ENCODE results near the gene PNMA6A.

DNA sequence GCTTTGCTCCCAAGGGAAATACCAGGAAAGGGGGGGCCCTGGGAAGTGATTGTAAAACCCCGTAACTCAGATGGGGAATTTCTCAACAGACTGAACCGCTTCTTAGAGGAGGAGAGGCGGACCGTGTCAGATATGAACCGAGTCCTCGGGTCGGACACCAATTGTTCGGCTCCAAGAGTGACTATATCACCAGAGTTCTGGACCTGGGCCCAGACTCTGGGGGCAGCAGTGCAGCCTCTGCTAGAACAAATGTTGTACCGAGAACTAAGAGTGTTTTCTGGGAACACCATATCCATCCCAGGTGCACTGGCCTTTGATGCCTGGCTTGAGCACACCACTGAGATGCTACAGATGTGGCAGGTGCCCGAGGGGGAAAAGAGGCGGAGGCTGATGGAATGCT, 15.0 kb upstream of the PNMA6A start:
- TF ChIP-seq, protein P1, sequence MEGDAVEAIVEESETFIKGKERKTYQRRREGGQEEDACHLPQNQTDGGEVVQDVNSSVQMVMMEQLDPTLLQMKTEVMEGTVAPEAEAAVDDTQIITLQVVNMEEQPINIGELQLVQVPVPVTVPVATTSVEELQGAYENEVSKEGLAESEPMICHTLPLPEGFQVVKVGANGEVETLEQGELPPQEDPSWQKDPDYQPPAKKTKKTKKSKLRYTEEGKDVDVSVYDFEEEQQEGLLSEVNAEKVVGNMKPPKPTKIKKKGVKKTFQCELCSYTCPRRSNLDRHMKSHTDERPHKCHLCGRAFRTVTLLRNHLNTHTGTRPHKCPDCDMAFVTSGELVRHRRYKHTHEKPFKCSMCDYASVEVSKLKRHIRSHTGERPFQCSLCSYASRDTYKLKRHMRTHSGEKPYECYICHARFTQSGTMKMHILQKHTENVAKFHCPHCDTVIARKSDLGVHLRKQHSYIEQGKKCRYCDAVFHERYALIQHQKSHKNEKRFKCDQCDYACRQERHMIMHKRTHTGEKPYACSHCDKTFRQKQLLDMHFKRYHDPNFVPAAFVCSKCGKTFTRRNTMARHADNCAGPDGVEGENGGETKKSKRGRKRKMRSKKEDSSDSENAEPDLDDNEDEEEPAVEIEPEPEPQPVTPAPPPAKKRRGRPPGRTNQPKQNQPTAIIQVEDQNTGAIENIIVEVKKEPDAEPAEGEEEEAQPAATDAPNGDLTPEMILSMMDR (IDR thresholded peaks at IDR 0.05 in 2 of 3, conservative IDR thresholded peaks at IDR 0.05 in 1 of 3; ENCODE audit: insufficient read depth in 2 of 3, low read depth in 1 of 3, low read length in 3 of 3) = no peak
- TF ChIP-seq FOXA1 (IDR thresholded peaks at IDR 0.05; ENCODE audit: borderline replicate concordance) (no peak), SNAPC5 (CRISPR knock-in tag; IDR thresholded peaks at IDR 0.05) (no peak), THRB (CRISPR knock-in tag; conservative IDR thresholded peaks at IDR 0.05) (no peak), FOXJ3 (CRISPR knock-in tag; IDR thresholded peaks at IDR 0.05) (no peak), NKRF (IDR thresholded peaks at IDR 0.05; ENCODE audit: borderline replicate concordance) (no peak), POLR2AphosphoS5 (IDR thresholded peaks at IDR 0.05; ENCODE audit: control insufficient read depth, insufficient read depth, low read depth, low read length) (no peak), JUN (IDR thresholded peaks at IDR 0.05; ENCODE audit: borderline replicate concordance, low read depth, low read length) (no peak), JUN (CRISPR knock-in tag; IDR thresholded peaks at IDR 0.05; ENCODE audit: borderline replicate concordance) (no peak), ZC3H4 (CRISPR knock-in tag; IDR thresholded peaks at IDR 0.05; ENCODE audit: borderline replicate concordance) (no peak), PRMT5 (CRISPR knock-in tag; IDR thresholded peaks at IDR 0.05) (no peak)
- TF ChIP-seq, protein P2, sequence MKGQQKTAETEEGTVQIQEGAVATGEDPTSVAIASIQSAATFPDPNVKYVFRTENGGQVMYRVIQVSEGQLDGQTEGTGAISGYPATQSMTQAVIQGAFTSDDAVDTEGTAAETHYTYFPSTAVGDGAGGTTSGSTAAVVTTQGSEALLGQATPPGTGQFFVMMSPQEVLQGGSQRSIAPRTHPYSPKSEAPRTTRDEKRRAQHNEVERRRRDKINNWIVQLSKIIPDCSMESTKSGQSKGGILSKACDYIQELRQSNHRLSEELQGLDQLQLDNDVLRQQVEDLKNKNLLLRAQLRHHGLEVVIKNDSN (CRISPR knock-in tag; IDR thresholded peaks at IDR 0.05) = no peak
